ENCODE data around the gene AUTS2. TPM values are rescaled to one million over a fixed set of nuclear protein-coding genes. Genes with fewer than 3 reads are reported as not detected.

AUTS2 gene
- total RNA-seq, 1 experiment from 2014 or later, result 2.3 TPM

DNA sequence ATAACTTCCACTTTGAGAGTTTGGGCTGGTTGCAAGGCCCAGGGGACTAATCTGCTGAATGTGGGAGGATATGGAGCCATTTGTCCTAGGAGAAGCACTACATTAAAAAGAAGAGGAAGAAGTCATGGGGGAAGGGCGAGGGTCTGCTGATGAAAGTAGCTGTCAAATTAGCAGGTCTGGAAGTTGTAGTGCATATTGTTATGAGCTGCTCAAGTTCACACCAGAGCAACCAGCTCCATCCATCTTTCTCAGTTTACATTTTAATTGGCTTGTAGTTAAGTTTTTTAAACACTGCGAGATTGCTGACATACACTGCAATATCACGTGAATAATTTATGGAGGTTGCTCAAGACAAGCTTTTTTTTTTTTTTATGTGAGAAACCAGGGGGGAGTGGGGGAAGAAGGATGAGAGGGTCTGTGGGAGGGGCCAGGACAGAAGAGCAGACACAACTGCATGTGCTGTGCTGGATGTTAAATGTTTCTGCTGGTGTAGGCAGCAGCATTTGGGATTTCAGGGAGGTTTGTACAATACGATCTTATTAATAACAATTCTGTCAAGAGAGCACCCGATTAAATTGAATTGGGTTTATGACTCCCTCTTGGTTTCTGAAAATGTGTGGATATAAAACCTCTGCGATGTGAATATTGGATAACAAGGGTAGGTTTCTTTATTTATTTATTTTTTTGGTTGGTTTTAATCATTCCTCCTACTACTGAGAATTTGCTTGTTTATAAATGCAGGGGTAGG is 774.7 kb downstream of the AUTS2 start:
- in situ Hi-C loops (cut with HindIII; ENCODE audit: low pct_unique_long_range_greater_than_20kb, low sequenced_read_pairs), result no loop called here

DNA sequence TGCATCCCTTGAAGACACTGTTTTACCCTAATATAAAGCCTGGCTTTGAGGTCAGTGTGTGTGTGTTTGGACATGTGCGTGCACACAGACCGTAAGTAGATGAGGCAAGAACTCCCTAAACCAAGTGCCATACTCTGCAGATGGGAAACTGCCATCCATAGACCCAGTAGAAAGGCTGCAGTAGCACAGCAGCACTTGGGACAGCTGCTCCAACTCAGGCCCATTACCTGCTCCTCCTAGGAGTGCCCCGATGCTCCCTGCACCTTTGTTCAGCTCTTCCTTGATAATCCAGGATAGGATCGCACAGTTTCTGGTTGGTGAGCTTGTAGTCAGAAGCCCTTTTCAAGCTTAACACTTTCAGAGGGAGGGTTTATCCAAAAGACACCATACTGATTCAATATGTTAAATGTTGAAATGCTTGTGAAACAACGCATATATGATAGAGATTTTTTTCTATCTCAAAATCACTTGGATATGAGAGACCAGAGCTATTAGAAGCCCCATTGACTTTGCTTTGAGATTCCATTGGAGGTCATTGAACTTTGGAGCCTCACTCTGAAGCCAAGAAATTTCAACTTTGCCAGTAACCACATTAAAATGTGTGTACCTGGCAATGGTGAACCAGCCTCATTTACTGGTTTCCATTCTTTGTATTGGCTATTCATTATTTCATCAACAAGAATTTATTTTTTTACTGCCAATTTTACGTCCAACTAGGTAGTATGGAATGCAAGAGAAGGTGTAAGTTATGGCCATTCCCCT is 776.7 kb downstream of the AUTS2 start:
- in situ Hi-C loops (cut with HindIII; ENCODE audit: low pct_unique_long_range_greater_than_20kb, low sequenced_read_pairs), result no loop called here
- no peak for DNase-seq (ENCODE audit: low read depth)

More for the DNA sequence above, 774.7 kb downstream of the AUTS2 start:
- DNase-seq (ENCODE audit: low read depth), result no peak

DNA sequence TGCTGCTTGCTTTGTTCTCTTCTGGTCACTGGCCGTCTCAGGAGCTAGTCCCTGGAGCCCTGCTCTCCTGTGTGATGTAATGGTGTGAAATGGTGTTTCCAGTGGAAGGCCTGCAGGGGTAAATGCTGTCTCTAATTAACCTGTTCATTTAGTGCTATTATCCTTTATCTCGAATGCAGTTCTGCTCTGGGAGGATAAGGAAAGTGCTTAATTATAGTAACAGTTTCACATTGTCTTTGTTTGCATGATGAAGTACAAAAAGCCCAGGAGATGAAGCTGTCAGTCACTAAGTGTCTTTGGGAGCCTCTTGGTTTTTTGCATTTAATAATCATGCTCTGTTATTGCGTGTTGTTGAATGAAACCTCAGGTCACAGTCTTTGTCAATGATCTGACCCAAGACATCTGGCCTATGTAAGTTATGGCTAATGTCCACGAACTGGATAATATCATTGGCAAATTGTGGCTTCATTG is 778.3 kb downstream of the AUTS2 start:
- no peak for DNase-seq (ENCODE audit: low read depth)

DNA sequence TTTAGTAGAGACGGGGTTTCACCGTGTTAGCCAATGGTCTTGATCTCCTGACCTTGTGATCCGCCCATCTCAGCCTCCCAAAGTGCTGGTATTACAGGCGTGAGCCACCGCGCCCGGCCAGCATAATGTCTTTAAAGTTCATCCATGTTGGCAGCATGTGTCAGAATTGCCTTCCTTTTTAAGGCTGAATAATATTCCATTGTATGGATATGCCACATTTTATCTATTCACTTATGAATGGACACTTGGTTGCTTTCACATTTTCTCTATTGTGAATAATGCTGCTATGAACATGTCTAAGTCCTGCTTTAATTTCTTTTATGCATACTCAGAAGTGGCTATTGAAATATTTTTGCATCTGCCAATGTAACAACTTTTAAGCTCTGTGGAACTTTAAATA is 779.7 kb downstream of the AUTS2 start:
- in situ Hi-C loops (cut with HindIII; ENCODE audit: low pct_unique_long_range_greater_than_20kb, low sequenced_read_pairs), result no loop called here
- DNase-seq (ENCODE audit: low read depth), result no peak

More for the DNA sequence above, 778.3 kb downstream of the AUTS2 start:
- in situ Hi-C loops (cut with HindIII; ENCODE audit: low pct_unique_long_range_greater_than_20kb, low sequenced_read_pairs), result no loop called here

DNA sequence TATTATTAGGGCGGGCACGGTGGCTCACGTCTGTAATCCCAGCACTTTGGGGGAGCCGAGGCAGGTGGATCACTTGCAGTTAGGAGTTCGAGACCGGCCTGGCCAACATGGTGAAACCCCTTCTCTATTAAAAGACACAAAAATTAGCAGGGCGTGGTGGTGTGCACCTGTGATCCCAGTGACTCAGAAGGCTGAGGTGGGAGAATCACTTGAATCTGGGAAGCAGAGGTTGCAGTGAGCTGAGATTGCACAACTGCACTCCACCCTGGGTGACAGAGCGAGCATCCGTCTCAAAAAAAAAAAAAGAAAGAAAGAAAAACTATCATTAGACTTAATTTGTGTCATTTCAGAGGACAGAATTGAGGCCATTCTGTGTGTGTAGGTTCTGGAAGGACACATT is 780.9 kb downstream of the AUTS2 start:
- in situ Hi-C loops (cut with HindIII; ENCODE audit: low pct_unique_long_range_greater_than_20kb, low sequenced_read_pairs), result no loop called here
- DNase-seq (ENCODE audit: low read depth), result no peak

DNA sequence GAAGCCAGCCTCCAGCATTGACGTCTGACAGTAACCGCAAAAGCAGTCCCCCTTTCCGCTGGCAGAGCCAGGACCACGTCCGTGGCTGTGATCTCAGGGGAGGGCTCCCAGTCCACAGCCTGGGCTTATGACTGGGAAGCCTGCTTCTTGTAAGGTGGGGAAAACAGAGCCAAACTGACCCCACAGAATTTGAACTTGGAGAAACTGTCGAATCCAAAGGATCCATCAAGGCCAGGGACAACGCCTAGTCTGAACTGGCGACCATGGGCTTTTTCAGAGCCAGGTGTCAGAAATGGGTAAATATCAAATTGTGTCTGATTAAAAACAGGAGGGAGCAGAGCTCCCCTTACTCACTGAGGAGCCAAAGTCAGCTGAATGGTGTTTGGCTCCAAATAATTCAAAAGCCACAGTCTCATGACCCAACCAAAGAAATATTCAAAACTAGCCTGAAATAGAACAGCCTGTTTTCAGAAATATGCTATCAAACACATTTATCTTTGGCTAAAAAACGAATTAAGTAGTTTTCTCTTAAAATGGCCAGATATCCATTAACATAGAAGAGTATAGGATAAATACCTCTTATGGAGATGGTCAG is 782.2 kb downstream of the AUTS2 start:
- in situ Hi-C loops (cut with HindIII; ENCODE audit: low pct_unique_long_range_greater_than_20kb, low sequenced_read_pairs), result no loop called here
- DNase-seq (ENCODE audit: low read depth), result no peak

DNA sequence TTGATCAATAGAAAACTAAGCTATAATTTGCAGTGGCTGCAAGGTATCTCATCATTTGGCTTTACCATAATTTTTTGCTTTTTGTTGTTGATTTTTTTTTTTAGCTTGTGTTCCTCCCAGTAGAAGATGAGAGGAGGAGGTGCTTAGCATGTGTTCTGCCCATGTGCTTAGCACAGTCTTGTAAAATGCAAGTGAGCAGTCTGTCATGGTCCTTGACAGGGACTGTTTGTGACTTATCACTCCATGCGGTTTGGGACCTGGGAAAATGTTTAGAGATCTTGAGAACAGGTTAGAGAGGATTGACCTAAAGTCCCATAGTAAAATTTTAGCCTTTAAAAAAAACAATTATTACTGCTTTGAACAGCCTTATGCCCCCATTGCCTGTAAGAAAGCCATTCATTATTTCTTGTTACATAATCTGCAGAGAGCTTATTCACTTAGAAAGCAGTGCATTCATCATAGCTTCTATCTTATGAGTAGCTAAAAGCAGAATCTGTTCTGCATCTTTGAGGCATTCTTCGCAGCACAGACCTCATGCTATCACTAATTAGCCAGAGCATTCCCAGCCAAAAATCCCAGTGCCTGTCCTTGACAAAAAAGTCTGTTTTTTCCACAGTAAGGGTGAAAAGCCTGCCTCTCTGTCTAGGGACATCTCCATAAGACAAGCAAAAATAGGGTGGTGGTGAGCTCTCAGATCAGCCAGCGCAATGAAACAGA is 784.9 kb downstream of the AUTS2 start:
- in situ Hi-C loops (cut with HindIII; ENCODE audit: low pct_unique_long_range_greater_than_20kb, low sequenced_read_pairs), result no loop called here
- no peak for DNase-seq (ENCODE audit: low read depth)

DNA sequence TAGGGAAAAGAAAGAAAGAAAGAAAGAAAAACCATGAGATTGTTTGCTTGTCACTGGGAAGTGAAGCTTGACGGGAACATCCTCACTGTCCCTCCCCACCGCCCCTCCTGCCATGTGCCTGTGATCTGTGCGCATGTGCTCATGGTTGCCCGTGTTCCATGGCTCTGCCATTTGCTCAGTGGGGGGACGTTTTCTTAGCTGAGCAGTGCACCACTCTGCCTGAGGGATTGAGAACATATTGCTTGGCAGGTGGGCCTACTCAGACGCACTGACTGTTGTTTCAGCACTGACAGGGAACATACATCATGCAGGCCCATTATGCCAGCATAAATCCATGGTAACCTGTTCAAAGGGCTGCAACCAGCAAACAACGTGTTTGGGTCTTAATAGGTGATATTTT is 785.7 kb downstream of the AUTS2 start:
- no peak for DNase-seq (ENCODE audit: low read depth)
- in situ Hi-C loops (cut with HindIII; ENCODE audit: low pct_unique_long_range_greater_than_20kb, low sequenced_read_pairs), result no loop called here

DNA sequence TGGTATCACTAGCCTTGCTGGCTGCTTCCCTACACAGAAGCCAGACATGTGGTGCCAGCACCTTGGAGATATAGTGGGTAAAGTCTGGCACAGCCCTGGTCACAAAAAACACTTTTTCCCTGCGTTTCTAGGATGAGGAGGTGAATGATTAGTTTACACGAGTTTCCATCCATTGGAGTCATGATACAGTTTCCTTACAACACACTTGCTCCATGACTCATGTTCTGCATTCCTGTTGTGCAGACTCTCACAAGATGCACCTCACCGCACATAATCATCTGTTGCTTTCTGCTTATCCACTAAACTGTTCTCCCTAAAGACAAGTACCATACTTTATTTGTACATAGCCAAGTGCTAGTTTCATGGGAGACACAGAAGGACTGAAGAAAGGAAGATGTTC is 786.6 kb downstream of the AUTS2 start:
- peak; percentile 66 for DNase-seq (ENCODE audit: low read depth)
- in situ Hi-C loops (cut with HindIII; ENCODE audit: low pct_unique_long_range_greater_than_20kb, low sequenced_read_pairs), result no loop called here

DNA sequence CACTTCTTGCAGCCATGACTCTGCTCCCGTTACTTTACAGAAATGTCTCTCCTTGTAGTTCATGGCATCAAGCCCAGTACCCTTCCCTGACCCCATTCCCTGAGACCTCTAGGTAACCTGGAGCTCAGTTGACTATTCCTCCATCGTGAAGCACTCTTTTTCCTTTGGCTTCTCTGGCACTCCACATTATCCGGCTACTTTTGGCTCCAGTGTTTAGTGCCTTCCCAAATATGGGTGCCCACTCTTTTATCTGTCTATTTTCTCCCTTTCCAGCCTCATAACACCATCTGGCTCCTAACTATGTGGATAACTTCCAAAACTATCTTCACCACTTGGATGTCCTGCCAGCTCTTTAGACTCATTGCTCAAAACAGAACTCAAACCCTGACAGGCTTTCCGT is 788.9 kb downstream of the AUTS2 start:
- DNase-seq (ENCODE audit: low read depth), result no peak
- in situ Hi-C loops (cut with HindIII; ENCODE audit: low pct_unique_long_range_greater_than_20kb, low sequenced_read_pairs), result no loop called here

DNA sequence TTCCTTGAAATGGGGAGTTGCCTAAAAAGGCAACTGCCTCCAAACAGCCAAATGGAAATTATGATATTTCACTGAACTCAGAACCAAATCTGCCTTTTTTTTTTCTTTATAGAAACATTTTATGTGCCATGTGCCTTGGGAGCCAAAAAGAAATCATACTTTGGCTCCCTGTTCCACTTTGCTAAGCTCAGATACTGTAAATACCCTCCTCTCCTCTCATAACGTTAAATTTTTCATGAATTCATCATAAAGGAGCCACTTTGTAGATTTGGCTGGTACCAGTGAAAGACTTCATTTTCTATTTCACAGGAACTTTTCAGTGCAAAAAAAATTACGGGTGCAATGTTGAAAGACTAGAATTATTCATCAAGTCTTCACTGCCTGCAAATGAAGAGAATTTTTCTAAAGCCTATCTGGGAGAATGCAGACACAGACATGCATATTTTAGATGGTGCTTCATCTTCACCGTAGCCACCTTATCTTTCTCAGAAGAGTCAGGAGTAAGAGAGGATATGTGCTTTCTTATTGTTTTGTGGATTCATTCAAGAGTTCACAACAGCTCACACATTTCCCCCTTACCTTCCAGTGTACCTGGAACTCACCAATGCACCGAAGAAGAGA is 791.4 kb downstream of the AUTS2 start:
- in situ Hi-C loops (cut with HindIII; ENCODE audit: low pct_unique_long_range_greater_than_20kb, low sequenced_read_pairs), result no loop called here
- no peak for DNase-seq (ENCODE audit: low read depth)

DNA sequence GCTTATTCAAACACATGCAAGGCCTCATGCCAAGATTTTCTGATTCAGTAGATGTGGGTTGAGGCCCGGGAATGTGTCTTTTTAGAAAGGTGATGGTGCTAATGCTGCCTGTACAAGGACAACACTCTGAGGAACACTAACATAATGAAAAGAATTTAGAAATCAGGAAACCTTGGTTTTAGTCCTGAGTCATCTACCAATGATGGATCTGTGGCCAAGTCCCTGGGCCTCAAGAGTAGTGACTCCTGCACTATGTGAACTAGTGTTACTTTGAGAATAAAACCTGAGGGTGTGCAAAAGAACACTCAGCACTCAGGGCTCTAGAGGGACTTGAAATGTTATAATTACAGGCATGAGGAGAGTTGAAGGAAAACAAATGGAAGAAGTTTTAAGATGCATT is 792.0 kb downstream of the AUTS2 start:
- DNase-seq (ENCODE audit: low read depth), result no peak
- in situ Hi-C loops (cut with HindIII; ENCODE audit: low pct_unique_long_range_greater_than_20kb, low sequenced_read_pairs), result no loop called here

DNA sequence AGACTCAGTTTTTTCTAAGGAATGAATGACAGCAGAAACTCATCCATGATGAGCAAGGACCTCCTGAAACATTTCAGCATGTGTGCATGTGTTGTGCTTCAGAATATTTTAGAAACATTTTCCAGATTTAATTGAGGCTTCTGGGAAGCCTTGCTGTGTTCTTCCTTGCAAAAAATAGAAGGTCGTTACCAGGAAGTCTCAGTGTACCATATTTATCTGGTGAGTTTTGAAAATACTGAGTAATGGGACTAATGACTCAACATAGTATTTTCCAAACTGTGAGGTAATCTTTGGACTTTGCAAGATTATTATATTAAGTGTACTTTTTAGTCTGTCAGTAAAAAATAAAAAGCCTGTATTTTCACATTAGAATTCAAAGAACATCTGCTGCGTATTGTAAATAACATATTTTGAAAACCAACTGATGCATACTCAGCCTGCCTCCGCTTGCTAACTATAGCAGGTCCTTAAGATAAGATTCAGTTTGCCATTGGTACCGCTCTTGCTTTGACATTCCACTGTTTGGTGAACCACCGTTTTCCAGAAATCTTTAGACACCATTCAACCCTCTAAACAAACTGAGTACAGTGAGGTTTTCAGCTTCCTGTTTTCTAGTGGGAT is 794.1 kb downstream of the AUTS2 start:
- no peak for DNase-seq (ENCODE audit: low read depth)
- in situ Hi-C loops (cut with HindIII; ENCODE audit: low pct_unique_long_range_greater_than_20kb, low sequenced_read_pairs), result no loop called here

DNA sequence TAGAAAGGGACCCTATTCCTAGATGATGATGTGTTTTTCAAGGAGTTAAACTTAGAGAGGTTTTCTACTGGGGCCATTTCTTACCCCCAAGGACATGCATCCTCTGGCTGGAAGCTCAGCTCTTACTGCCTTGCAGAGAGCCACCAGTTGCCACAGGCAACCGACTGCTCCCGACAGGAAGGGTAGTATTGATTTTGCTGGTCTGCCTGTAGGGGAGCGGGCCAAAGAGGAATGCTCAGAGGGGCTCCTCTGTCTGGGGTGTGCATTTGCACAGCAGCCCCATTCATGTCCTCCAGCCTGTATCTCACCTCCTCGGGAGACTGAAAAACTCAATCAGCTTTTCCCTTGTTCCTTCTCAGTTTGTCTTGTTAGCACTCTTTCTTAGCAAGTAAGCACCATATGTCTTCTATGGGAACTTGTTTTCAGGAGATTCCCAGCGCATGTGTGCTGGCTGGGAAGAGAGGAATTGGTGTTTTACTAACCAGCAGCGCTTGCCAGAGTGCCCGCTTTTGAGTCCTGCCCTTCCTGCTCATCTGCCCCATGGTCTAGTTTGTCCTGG is 794.7 kb downstream of the AUTS2 start:
- in situ Hi-C loops (cut with HindIII; ENCODE audit: low pct_unique_long_range_greater_than_20kb, low sequenced_read_pairs), result no loop called here

DNA sequence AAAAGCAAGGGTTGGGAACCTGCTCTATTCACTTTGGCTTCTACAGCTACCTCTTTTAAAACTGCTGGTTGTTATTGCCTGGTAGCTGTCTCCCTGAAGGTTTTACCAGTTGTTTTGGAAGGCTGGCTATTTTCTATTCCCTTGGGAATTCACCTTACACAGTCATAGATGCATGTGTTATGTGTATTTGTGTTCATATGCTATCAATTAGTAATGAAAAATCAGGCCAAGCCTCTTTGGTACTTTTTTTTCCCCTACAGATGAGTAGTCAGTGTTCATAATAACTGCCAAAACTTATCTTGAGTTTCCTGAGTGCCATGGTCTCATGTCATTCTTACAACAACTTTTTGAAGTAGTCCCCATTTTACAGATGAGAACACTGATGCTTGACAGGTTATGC is 795.7 kb downstream of the AUTS2 start:
- in situ Hi-C loops (cut with HindIII; ENCODE audit: low pct_unique_long_range_greater_than_20kb, low sequenced_read_pairs), result no loop called here
- DNase-seq (ENCODE audit: low read depth), result no peak

More for the DNA sequence above, 794.7 kb downstream of the AUTS2 start:
- DNase-seq (ENCODE audit: low read depth), result no peak

DNA sequence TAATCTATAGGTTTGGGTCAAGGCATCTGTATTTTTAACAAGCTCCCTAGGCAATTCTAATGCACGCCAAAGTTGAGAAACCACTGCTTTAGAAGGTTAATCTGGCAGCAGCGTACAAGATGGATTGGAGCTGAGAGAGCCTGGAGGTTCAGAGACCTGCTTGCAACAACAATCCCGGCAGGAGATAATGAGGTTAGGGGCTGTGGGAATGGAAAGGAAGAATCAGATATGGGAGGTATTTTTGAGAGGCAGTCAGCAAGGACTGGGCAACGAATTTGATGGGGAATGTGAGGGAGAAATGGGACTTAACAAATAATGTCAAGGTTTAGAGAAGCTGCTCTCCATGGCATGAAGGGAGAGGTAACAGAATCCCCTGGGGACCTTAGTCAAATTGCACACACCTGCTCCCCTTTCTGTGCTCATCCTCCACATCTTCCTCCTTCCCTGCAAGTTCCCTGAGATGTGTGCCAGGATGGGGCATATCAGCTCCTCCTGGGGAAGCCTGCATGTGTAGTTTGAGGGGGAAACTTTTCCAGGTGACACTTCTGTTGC is 802.6 kb downstream of the AUTS2 start:
- in situ Hi-C loops (cut with HindIII; ENCODE audit: low pct_unique_long_range_greater_than_20kb, low sequenced_read_pairs), result no loop called here
- no peak for DNase-seq (ENCODE audit: low read depth)

DNA sequence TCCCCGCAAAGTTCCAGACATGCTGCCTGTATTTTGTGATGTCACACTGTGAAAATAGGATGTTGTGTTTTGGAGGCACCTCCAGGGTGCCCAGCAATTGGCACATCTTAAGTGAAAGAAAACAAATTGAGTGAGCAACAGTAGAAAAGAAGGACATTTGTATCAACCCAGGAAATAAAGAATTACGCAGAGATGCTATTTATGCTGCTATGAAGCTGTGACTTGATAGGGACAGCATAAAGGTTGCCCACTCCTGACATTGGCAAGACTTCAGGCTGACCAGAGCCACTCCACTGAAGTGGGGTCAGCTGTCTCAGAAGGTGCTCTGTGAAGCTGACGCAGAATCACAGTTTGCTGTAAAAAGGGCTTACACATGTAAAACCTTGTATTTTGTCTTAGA is 803.8 kb downstream of the AUTS2 start:
- in situ Hi-C loops (cut with HindIII; ENCODE audit: low pct_unique_long_range_greater_than_20kb, low sequenced_read_pairs), result no loop called here
- no peak for DNase-seq (ENCODE audit: low read depth)
